Measurements from ENCODE around the gene KCP.

DNA sequence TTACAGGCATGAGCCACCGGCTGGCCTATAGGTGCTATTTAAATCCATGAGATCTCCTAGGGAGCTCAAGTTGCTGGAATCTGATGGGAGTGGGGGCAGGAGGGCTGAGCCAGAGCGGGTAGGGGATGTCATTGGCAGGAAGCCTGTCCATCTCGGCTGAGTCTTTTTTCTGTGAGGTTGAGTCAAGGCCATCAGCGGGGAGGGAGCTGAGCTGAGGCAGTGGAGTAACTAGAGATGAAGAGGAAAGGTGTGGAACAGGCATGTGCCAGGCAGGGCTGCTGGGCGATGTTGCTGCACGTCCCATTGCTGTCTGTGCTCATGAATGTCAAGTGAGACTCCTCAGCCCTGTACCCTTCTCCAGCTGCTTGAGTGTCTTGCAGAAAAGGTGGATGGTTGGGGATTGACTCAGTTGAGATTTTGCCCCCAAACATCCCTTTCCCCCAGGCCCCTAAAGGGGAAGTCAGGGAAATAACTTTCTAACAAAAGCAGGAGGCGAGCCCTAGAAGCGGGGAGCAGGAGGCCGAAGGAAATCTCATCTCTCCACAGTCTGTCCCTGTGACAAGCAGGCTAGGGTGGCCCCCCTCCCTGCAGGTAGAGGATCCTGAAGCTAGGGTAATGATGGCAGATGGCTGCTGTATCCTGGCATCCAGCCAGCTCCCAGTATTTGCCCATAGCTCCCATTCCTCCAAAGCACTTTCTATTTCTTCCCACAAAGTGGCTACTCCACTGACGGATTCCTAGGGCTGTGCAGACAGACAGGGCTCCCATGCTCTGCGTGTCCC is 42.5 kb downstream of the KCP start:
- TF ChIP-seq, protein P1, sequence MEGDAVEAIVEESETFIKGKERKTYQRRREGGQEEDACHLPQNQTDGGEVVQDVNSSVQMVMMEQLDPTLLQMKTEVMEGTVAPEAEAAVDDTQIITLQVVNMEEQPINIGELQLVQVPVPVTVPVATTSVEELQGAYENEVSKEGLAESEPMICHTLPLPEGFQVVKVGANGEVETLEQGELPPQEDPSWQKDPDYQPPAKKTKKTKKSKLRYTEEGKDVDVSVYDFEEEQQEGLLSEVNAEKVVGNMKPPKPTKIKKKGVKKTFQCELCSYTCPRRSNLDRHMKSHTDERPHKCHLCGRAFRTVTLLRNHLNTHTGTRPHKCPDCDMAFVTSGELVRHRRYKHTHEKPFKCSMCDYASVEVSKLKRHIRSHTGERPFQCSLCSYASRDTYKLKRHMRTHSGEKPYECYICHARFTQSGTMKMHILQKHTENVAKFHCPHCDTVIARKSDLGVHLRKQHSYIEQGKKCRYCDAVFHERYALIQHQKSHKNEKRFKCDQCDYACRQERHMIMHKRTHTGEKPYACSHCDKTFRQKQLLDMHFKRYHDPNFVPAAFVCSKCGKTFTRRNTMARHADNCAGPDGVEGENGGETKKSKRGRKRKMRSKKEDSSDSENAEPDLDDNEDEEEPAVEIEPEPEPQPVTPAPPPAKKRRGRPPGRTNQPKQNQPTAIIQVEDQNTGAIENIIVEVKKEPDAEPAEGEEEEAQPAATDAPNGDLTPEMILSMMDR (IDR thresholded peaks at IDR 0.05) = no peak
- no peak for TF ChIP-seq POLR2A (IDR thresholded peaks at IDR 0.05)
- no peak for TF ChIP-seq POLR2AphosphoS5 (IDR thresholded peaks at IDR 0.05)
- TF ChIP-seq EP300 (IDR thresholded peaks at IDR 0.05) = no peak

All from stomach (tissue), 4 donors.